Endothelial cell of umbilical vein (primary cell): Measurements from ENCODE around the gene SH3BP1. TPM values are rescaled to one million over a fixed set of nuclear protein-coding genes. Genes with fewer than 3 reads are reported as not detected.

Experiments used
- BruUV-seq: library from RNA; stranded (reverse); fragments of 400-500 nt; replicated peaks from 2 replicates; lab custom pipeline; 2021; lab: Mats Ljungman, UMichigan
- CTCF ChIA-PET: fragments of 300-600, 350-600 bp; sonication (Branson Sonifier 250); formaldehyde crosslinking; loops from one replicate; lab custom pipeline; 2021; ENCODE audit warnings: antibody characterized with exemption, inconsistent platforms; lab: Charles Lee
- POLR2A ChIA-PET: fragments of 300-600, 350-600 bp; sonication (Branson Sonifier 250); formaldehyde crosslinking; loops from one replicate; lab custom pipeline; 2021; ENCODE audit warnings: antibody characterized with exemption, inconsistent platforms; lab: Charles Lee
- DNase-seq: peaks from one replicate; pipeline ENCODE4 v3.0.0-alpha.2; 2011; ENCODE audit warnings: low read depth, low spot score
- FAIRE-seq: peaks from 2 replicates; lab custom pipeline; 2011; peaks lifted over from hg19 to GRCh38; lab: Jason Lieb, UNC
- H2AFZ ChIP-seq: 2 replicates; pipeline ENCODE4 v1.6.0; 2012; ENCODE audit warnings: low read depth, low read length, control low read depth, inconsistent platforms
- H3K27ac ChIP-seq: 2 replicates; pipeline ENCODE4 v1.5.1; 2011; ENCODE audit warnings: low read depth, mild to moderate bottlenecking, control low read depth, low read length, moderate library complexity; ENCODE audit not compliant: insufficient read depth
- H3K27me3 ChIP-seq, 2 experiments: 2 replicates each; pipeline versions ENCODE4 v1.6.0 to v1.6.1; 2011; ENCODE audit warnings: low read length in 2 of 2, mixed read lengths in 1 of 2; ENCODE audit not compliant: control insufficient read depth in 2 of 2, insufficient read depth in 2 of 2
- H3K36me3 ChIP-seq, 2 experiments: 2 replicates in 1 of 2; 3 replicates in 1 of 2; pipeline ENCODE4 v1.5.1; 2011; ENCODE audit warnings: low read length in 2 of 2, mild to moderate bottlenecking in 1 of 2, moderate library complexity in 1 of 2; ENCODE audit not compliant: control insufficient read depth in 2 of 2, insufficient read depth in 2 of 2; ENCODE audit errors: extremely low read depth in 1 of 2
- H3K4me1 ChIP-seq: 3 replicates; pipeline ENCODE4 v1.5.1; 2011; ENCODE audit warnings: mild to moderate bottlenecking, low read length; ENCODE audit not compliant: control insufficient read depth, insufficient read depth; ENCODE audit errors: extremely low read depth
- H3K4me2 ChIP-seq: 2 replicates; pipeline ENCODE4 v1.6.1; 2011; ENCODE audit warnings: low read length, control low read depth, mixed read lengths; ENCODE audit not compliant: insufficient read depth
- H3K4me3 ChIP-seq, 3 experiments: fragments of 200-600 bp in 1 of 3; sonication (generic), shearing (Covaris generic) in 1 of 3; replicated peaks in 1 of 3; 2 replicates each; pipeline ENCODE4 v1.5.1; 2011 to 2016; ENCODE audit warnings: control low read depth in 3 of 3, low read length in 3 of 3, mild to moderate bottlenecking in 2 of 3, inconsistent platforms in 1 of 3, low read depth in 1 of 3, moderate library complexity in 1 of 3; ENCODE audit not compliant: insufficient read depth in 1 of 3
- H3K79me2 ChIP-seq: 2 replicates; pipeline ENCODE4 v1.6.0; 2012; ENCODE audit warnings: low read length, inconsistent platforms; ENCODE audit not compliant: control insufficient read depth, insufficient read depth
- H3K9ac ChIP-seq: replicated peaks from 2 replicates; pipeline ENCODE3; 2011; ENCODE audit warnings: low read length, control low read depth; ENCODE audit not compliant: insufficient read depth; ENCODE audit errors: extremely low read depth
- H3K9me1 ChIP-seq: replicated peaks from 3 replicates; pipeline ENCODE4 v1.6.0; 2011; ENCODE audit warnings: mild to moderate bottlenecking, low read length; ENCODE audit not compliant: control insufficient read depth, insufficient read depth; ENCODE audit errors: extremely low read depth
- H3K9me3 ChIP-seq: replicated peaks from 2 replicates; pipeline ENCODE4 v1.5.1; 2012; ENCODE audit warnings: low read length, inconsistent platforms; ENCODE audit not compliant: control insufficient read depth, insufficient read depth
- H4K20me1 ChIP-seq: replicated peaks from 2 replicates; pipeline ENCODE3; 2011; ENCODE audit warnings: mild to moderate bottlenecking, low read length; ENCODE audit not compliant: control insufficient read depth, insufficient read depth; ENCODE audit errors: extremely low read depth
- MYC ChIP-seq: IDR thresholded peaks from one replicate; pipeline ENCODE4 v1.6.1; 2011; ENCODE audit warnings: mild to moderate bottlenecking, low read depth, low read length
- POLR2A ChIP-seq: IDR thresholded peaks from 2 replicates; pipeline ENCODE4 v1.6.1; 2012; ENCODE audit warnings: low read depth, mild to moderate bottlenecking, control low read depth, low read length
- POLR2AphosphoS5 ChIP-seq: IDR thresholded peaks from 2 replicates; pipeline ENCODE4 v1.6.1; 2012; ENCODE audit warnings: low read depth, mild to moderate bottlenecking, control low read depth, low read length, moderate library complexity; ENCODE audit not compliant: insufficient read depth
- dilution Hi-C: fragments of 300-500 bp; cut with MboI; formaldehyde crosslinking; loops from one replicate; pipeline ENCODE4 v1.15.0; 2019; ENCODE audit warnings: low sequenced_read_pairs; ENCODE audit not compliant: extremely low pct_ligation_motif_present
- intact Hi-C: fragments of 100-400 bp; cut with micrococcal nuclease; formaldehyde crosslinking; loops from one replicate; pipeline ENCODE4 v1.10.0; 2022
- polyA plus RNA-seq, 4 experiments: library from polyadenylated mRNA; depleted of rRNA in 3 of 4; stranded (reverse) in 3 of 4; unstranded in 1 of 4; fragments of >200 nt; gene quantifications; 2 replicates each; pipeline versions ENCODE4 v1.2.1 to v1.2.3, GENCODE V29; 2011 to 2012; ENCODE audit warnings: missing spikeins in 1 of 4
- total RNA-seq: library from RNA; stranded (reverse); gene quantifications from 2 replicates; pipeline ENCODE4 v1.2.3, GENCODE V29; 2021
- TF ChIP-seq, protein P1 (sequence below), 2 donors: IDR thresholded peaks; 1 replicate in 1 of 2; 2 replicates in 1 of 2; pipeline ENCODE4 v1.5.1; 2011; ENCODE audit warnings: low read length in 2 of 2, mild to moderate bottlenecking in 2 of 2, moderate library complexity in 2 of 2, control low read depth in 1 of 2, inconsistent platforms in 1 of 2, low read depth in 1 of 2; ENCODE audit not compliant: insufficient read depth in 1 of 2; ENCODE audit errors: extremely low read depth in 1 of 2

SH3BP1 gene
- total and polyA plus RNA-seq, 2 donors (not counting 3 experiments of a cell fraction or from before 2014, with no cell fraction given), result 2.3 to 4.3 TPM

DNA sequence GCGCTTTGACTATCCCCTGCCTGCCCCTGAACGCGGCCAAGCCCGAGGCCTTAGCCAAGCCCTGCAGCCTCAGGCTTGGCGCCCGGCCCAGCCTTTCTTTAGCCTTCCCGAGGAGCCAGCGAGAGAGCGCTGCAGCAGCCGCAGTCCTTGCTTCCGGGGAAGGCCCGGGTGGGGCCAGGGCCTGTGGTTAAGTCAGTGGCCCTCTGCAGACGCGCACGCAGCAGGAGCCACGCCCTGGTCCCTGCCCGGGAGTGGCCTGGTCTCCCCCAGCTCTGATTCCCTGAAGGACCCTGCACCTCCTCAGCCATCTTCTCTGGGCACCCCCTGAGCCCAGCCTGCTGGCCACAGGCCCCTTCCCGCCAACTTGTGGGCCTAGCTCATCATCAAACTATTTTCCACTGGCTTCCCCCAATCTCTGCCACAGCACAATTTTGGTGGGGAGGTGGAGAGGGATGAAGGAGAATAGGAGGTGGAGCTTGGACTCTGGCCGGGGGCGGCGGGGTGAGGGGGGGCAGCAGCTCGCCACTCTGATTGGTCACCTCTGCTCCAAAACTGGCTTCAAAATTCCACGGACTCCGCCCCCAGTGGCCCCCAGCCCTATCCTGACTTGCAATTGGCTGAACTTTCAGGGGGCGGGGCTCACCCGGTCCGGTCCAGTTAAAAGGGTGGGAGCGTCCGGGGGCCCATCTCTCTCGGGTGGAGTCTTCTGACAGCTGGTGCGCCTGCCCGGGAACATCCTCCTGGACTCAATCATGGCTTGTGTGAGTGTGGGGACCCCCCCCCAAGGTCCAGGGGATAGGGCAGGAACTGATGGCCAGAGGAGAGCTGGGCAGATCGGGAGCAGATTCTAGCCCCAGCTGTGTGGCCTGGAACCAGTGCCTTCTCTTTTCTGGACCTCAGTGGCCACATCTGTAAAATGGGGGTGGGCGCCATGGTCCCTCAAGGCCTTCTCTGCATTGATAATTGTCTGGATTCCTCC lies 35.8 kb downstream of the SH3BP1 start, which contains the start of gene LGALS1:
LGALS1 (plus strand) TSS at position 686 of the 979 bp plus-strand sequence; CDS start at position 753, 67 bp downstream.
- H3K4me2 ChIP-seq, result peak within 1 kb of the TSS; percentile 79
- peaks cover 28% of the 10 kb centered on the region for H3K79me2 ChIP-seq
- no peaks in the 10 kb centered on the region for H3K9me1 ChIP-seq
- no peaks in the 10 kb centered on the region for H3K9me3 ChIP-seq
- peak within 1 kb of the TSS; percentile 16 for H2AFZ ChIP-seq
- H3K4me3 ChIP-seq, result peak within 1 kb of the TSS; percentile 63 to 76 (median 66)
- peak within 1 kb of the TSS; percentile 54 for H3K9ac ChIP-seq
- intact Hi-C loops (loop anchor here (1.0 to 5.0 kb wide), 5 partner anchors 17 to 117 kb away; partner anchors contain the start of genes CDC42EP1 and PDXP), dilution Hi-C loops (no loop called here)
- ChIA-PET CTCF (interaction anchor here (0.7 to 4.0 kb wide), 6 partner anchors 13 to 83 kb away, joined by 3 to 70 read pairs (median 10); partner anchors contain the start of gene PDXP), POLR2A (interaction anchor here (0.6 to 1.6 kb wide), 4 partner anchors 11 to 36 kb away, joined by 3 to 8 read pairs (median 6); partner anchors contain the start of genes NOL12, PDXP and SH3BP1)
- H3K4me1 ChIP-seq, result peaks cover 9% of the 10 kb centered on the region
- H3K27ac ChIP-seq, result peak within 1 kb of the TSS; percentile 81
- TSS peak; percentile 78 for BruUV-seq
- peak; percentile 99 for FAIRE-seq
- DNase-seq, result peak; percentile 86
- TF ChIP-seq, protein P1, sequence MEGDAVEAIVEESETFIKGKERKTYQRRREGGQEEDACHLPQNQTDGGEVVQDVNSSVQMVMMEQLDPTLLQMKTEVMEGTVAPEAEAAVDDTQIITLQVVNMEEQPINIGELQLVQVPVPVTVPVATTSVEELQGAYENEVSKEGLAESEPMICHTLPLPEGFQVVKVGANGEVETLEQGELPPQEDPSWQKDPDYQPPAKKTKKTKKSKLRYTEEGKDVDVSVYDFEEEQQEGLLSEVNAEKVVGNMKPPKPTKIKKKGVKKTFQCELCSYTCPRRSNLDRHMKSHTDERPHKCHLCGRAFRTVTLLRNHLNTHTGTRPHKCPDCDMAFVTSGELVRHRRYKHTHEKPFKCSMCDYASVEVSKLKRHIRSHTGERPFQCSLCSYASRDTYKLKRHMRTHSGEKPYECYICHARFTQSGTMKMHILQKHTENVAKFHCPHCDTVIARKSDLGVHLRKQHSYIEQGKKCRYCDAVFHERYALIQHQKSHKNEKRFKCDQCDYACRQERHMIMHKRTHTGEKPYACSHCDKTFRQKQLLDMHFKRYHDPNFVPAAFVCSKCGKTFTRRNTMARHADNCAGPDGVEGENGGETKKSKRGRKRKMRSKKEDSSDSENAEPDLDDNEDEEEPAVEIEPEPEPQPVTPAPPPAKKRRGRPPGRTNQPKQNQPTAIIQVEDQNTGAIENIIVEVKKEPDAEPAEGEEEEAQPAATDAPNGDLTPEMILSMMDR (IDR thresholded peaks at IDR 0.05; ENCODE audit: extremely low read depth in 1 of 2, insufficient read depth in 1 of 2, low read depth in 1 of 2, low read length in 2 of 2), result no peak
- TF ChIP-seq POLR2AphosphoS5, result peak; percentile 93
- TF ChIP-seq POLR2A, result peak; percentile 98
- TF ChIP-seq MYC, result no peak
- no peaks in the 10 kb centered on the region for H4K20me1 ChIP-seq
- peaks cover 7 to 8% of the 10 kb centered on the region in 2 experiments for H3K36me3 ChIP-seq
- H3K27me3 ChIP-seq, result no peaks in the 10 kb centered on the region
